ENCODE data around the gene MEX3D.

The MEX3D gene

GRCh38 chr19:1592755-1593500, 24.8 kb upstream of the MEX3D start, which contains the start of gene MBD3:
TSS of gene MBD3 (minus strand) at chr19:1592865. CDS start at chr19:1592631, 234 bp downstream.
- no peak for TF ChIP-seq CTCF (conservative IDR thresholded peaks at IDR 0.05)
- no peak for TF ChIP-seq ZFX (IDR thresholded peaks at IDR 0.05)
- peak within 1 kb of the TSS; percentile 98 for H3K27ac ChIP-seq

- peak; percentile 95; the same call in 1 of the 2 replicates for TF ChIP-seq ZFX (IDR thresholded peaks at IDR 0.05)
- no peak for TF ChIP-seq CTCF (conservative IDR thresholded peaks at IDR 0.05)
- H3K27ac ChIP-seq, result peak overlapping the region; percentile 98
These were observed 24.1 kb upstream of the MEX3D start for GRCh38 chr19:1592024-1592754.

- H3K27ac ChIP-seq, result peak overlapping the region; percentile 98
- no peak for TF ChIP-seq CTCF (conservative IDR thresholded peaks at IDR 0.05)
- TF ChIP-seq ZFX (IDR thresholded peaks at IDR 0.05), result no peak
These were observed 23.4 kb upstream of the MEX3D start for GRCh38 chr19:1591421-1592023.

GRCh38 chr19:1590641-1591397, 22.7 kb upstream of the MEX3D start:
- peak overlapping the region; percentile 98 for H3K27ac ChIP-seq
- TF ChIP-seq CTCF (conservative IDR thresholded peaks at IDR 0.05), result no peak
- no peak for TF ChIP-seq ZFX (IDR thresholded peaks at IDR 0.05)

- no peak overlapping the region for H3K27ac ChIP-seq
- TF ChIP-seq ZFX (IDR thresholded peaks at IDR 0.05), result no peak
- no peak for TF ChIP-seq CTCF (conservative IDR thresholded peaks at IDR 0.05)
These were observed 19.7 kb upstream of the MEX3D start for GRCh38 chr19:1587872-1588271.

GRCh38 chr19:1585243-1585580, 17.1 kb upstream of the MEX3D start:
- TF ChIP-seq CTCF (conservative IDR thresholded peaks at IDR 0.05) (no peak), ZFX (IDR thresholded peaks at IDR 0.05) (no peak)

More at GRCh38 chr19:1585243-1585580, 17.1 kb upstream of the MEX3D start:
- no peak overlapping the region for H3K27ac ChIP-seq

All from C4-2B (cell line).